ENCODE results near the gene NFRKB. TPM values are rescaled to one million over a fixed set of nuclear protein-coding genes. Genes with fewer than 3 reads are reported as not detected.
A peak's percentile ranks its signal among the peaks of the same experiment; 100 is the strongest.

The NFRKB gene
- total and polyA plus RNA-seq, 2 donors (not counting 3 experiments of a cell fraction or from before 2014, with no cell fraction given), result 21.7 to 30.6 TPM

- Histone ChIP-seq H3K9me3 (replicated peaks; ENCODE audit: control insufficient read depth, insufficient read depth, low read length) (no peaks in the 10 kb centered on the region), H3K4me3 (replicated peaks in 1 of 3; ENCODE audit: insufficient read depth in 1 of 3, low read depth in 1 of 3, low read length in 3 of 3) (no peak overlapping the region), H3K9ac (replicated peaks; ENCODE audit: extremely low read depth, insufficient read depth, low read length) (no peak overlapping the region), H3K4me2 (ENCODE audit: insufficient read depth, low read length) (no peak overlapping the region), H3K79me2 (ENCODE audit: control insufficient read depth, insufficient read depth, low read length) (no peaks in the 10 kb centered on the region), H3K27me3 (ENCODE audit: control insufficient read depth in 2 of 2, insufficient read depth in 2 of 2, low read length in 2 of 2) (no peaks in the 10 kb centered on the region), H3K9me1 (replicated peaks; ENCODE audit: control insufficient read depth, extremely low read depth, insufficient read depth, low read length) (no peaks in the 10 kb centered on the region), H3K27ac (ENCODE audit: insufficient read depth, low read depth, low read length) (no peak overlapping the region), H3K36me3 (ENCODE audit: control insufficient read depth in 2 of 2, extremely low read depth in 1 of 2, insufficient read depth in 2 of 2, low read length in 2 of 2) (peaks cover 0 to 6% of the 10 kb centered on the region in 2 experiments), H3K4me1 (ENCODE audit: control insufficient read depth, extremely low read depth, insufficient read depth, low read length) (no peaks in the 10 kb centered on the region), H2AFZ (ENCODE audit: low read depth, low read length) (no peak overlapping the region), H4K20me1 (replicated peaks; ENCODE audit: control insufficient read depth, extremely low read depth, insufficient read depth, low read length) (no peaks in the 10 kb centered on the region)
- no TSS peak for BruUV-seq (replicated peaks)
- TF ChIP-seq JUN (IDR thresholded peaks at IDR 0.05; ENCODE audit: borderline replicate concordance, insufficient read depth, insufficient read length, low read depth), result no peak
- TF ChIP-seq FOS (IDR thresholded peaks at IDR 0.05; ENCODE audit: borderline replicate concordance, insufficient read depth, low read length), result no peak
- no peak for TF ChIP-seq EZH2 (IDR thresholded peaks at IDR 0.05; ENCODE audit: borderline replicate concordance, low read depth, low read length, severe bottlenecking)
- no peak for TF ChIP-seq CTCF (IDR thresholded peaks at IDR 0.05; ENCODE audit: extremely low read depth in 1 of 2, insufficient read depth in 1 of 2, low read depth in 1 of 2, low read length in 2 of 2)
- no peak for TF ChIP-seq POLR2AphosphoS5 (IDR thresholded peaks at IDR 0.05; ENCODE audit: insufficient read depth, low read depth, low read length)
- no peak for TF ChIP-seq POLR2A (IDR thresholded peaks at IDR 0.05; ENCODE audit: low read depth, low read length)
- no peak for TF ChIP-seq GATA2 (IDR thresholded peaks at IDR 0.05; ENCODE audit: insufficient read depth, insufficient read length, low read depth, low read length)
- no peak for TF ChIP-seq MYC (IDR thresholded peaks at IDR 0.05; ENCODE audit: low read depth, low read length)
- TF ChIP-seq MAX (IDR thresholded peaks at IDR 0.05; ENCODE audit: insufficient read depth, insufficient read length), result no peak
- dilution Hi-C loops (cut with MboI; ENCODE audit: extremely low pct_ligation_motif_present, low sequenced_read_pairs), result no loop called here
- no peak for FAIRE-seq
- peak; percentile 8 for DNase-seq (ENCODE audit: low read depth, low spot score)
- intact Hi-C loops (cut with micrococcal nuclease), result no loop called here
- ChIA-PET CTCF (interaction anchor here (1.3 to 12.9 kb wide), 5 partner anchors 9 to 216 kb away, joined by 3 to 399 read pairs (median 4); no protein-coding TSS in a partner anchor), POLR2A (no interaction called here)
Measured at GRCh38 chr11:129930296-129930695, 34.9 kb upstream of the NFRKB start.
